DOHH2 (cell line): ENCODE data around the gene CAMTA1.

ENCODE experiments used
- H3F3A ChIP-seq: fragments of 200-600 bp; sonication (generic), shearing (Covaris generic); 2 replicates; pipeline ENCODE4 v1.6.0; 2016; ENCODE audit warnings: antibody characterized with exemption, mild to moderate bottlenecking; ENCODE audit not compliant: control insufficient read depth, insufficient read depth
- H3K27ac ChIP-seq: fragments of 200-600 bp; sonication (generic); 2 replicates; pipeline ENCODE4 v1.5.1; 2014; ENCODE audit warnings: low read depth, mild to moderate bottlenecking, low read length, moderate library complexity
- H3K27me3 ChIP-seq: fragments of 200-600 bp; sonication (generic); 2 replicates; pipeline ENCODE4 v1.6.1; 2014; ENCODE audit warnings: mild to moderate bottlenecking, low read length, mixed read lengths; ENCODE audit not compliant: control insufficient read depth
- H3K36me3 ChIP-seq: fragments of 200-600 bp; sonication (generic); 2 replicates; pipeline ENCODE4 v1.6.1; 2014; ENCODE audit warnings: mild to moderate bottlenecking, low read length, moderate library complexity, mixed read lengths; ENCODE audit not compliant: control insufficient read depth
- H3K4me1 ChIP-seq: fragments of 200-600 bp; sonication (generic); 2 replicates; pipeline ENCODE4 v1.6.1; 2014; ENCODE audit warnings: mild to moderate bottlenecking, low read length, mixed read lengths; ENCODE audit not compliant: control insufficient read depth
- H3K4me2 ChIP-seq: fragments of 200-600 bp; sonication (generic); 2 replicates; pipeline ENCODE4 v1.6.0; 2014; ENCODE audit warnings: mild to moderate bottlenecking, low read length, moderate library complexity
- H3K4me3 ChIP-seq: fragments of 200-600 bp; sonication (generic); 2 replicates; pipeline ENCODE4 v1.5.1; 2014; ENCODE audit warnings: mild to moderate bottlenecking, low read length, mixed read lengths
- H3K79me2 ChIP-seq: fragments of 200-600 bp; sonication (generic); 2 replicates; pipeline ENCODE4 v1.6.1; 2014; ENCODE audit warnings: mild to moderate bottlenecking, low read length, mixed read lengths; ENCODE audit not compliant: control insufficient read depth
- H3K9me2 ChIP-seq: fragments of 200-600 bp; sonication (generic); replicated peaks from 2 replicates; pipeline ENCODE4 v1.6.1; 2014; ENCODE audit warnings: mild to moderate bottlenecking, low read length, mixed read lengths; ENCODE audit not compliant: control insufficient read depth
- H3K9me3 ChIP-seq: fragments of 200-600 bp; sonication (generic); 2 replicates; pipeline ENCODE4 v1.6.1; 2014; ENCODE audit warnings: antibody characterized with exemption, low read length, mixed read lengths; ENCODE audit not compliant: control insufficient read depth, insufficient read depth
- H4K20me1 ChIP-seq: fragments of 200-600 bp; sonication (generic); 2 replicates; pipeline ENCODE4 v1.6.0; 2014; ENCODE audit warnings: low read depth, mild to moderate bottlenecking, antibody characterized with exemption, low read length, moderate library complexity; ENCODE audit not compliant: control insufficient read depth, insufficient read depth
- CTCF ChIP-seq: fragments of 200-600 bp; sonication (generic); IDR thresholded peaks from one replicate; pipeline ENCODE4 v1.5.1; 2014; ENCODE audit warnings: antibody characterized with exemption, mild to moderate bottlenecking, low read depth, low read length; ENCODE audit not compliant: poor library complexity, severe bottlenecking
- EZH2phosphoT487 ChIP-seq: fragments of 200-600 bp; sonication (generic); IDR thresholded peaks from 2 replicates; pipeline ENCODE4 v1.6.1; 2017; ENCODE audit warnings: borderline replicate concordance, mild to moderate bottlenecking, antibody characterized with exemption, low read length, moderate library complexity, mixed read lengths

Gene CAMTA1

GRCh38 chr1:7399514-7400125 is 614.4 kb downstream of the CAMTA1 start:
- H4K20me1 ChIP-seq = no peaks in the 10 kb centered on the region
- TF ChIP-seq EZH2phosphoT487 (no peak), CTCF (no peak)
- H3K4me3 ChIP-seq = no peak overlapping the region
- H3K9me2 ChIP-seq = no peaks in the 10 kb centered on the region
- H3K79me2 ChIP-seq = no peaks in the 10 kb centered on the region
- H3F3A ChIP-seq = no peaks in the 10 kb centered on the region
- H3K36me3 ChIP-seq = no peaks in the 10 kb centered on the region
- H3K4me1 ChIP-seq = no peaks in the 10 kb centered on the region
- H3K9me3 ChIP-seq = peaks cover 3% of the 10 kb centered on the region; the same call in 1 of the 2 replicates
- H3K27me3 ChIP-seq = peaks cover 4% of the 10 kb centered on the region; the same call in 1 of the 2 replicates
- H3K4me2 ChIP-seq = no peak overlapping the region
- H3K27ac ChIP-seq = no peak overlapping the region

GRCh38 chr1:7400566-7400965 is 615.3 kb downstream of the CAMTA1 start:
- Histone ChIP-seq H3K9me3 (no peaks in the 10 kb centered on the region; the same call in 1 of the 2 replicates), H3F3A (no peaks in the 10 kb centered on the region), H3K4me3 (no peak overlapping the region), H3K79me2 (no peaks in the 10 kb centered on the region), H3K4me2 (no peak overlapping the region), H3K9me2 (no peaks in the 10 kb centered on the region), H3K36me3 (no peaks in the 10 kb centered on the region), H3K27me3 (peaks cover 4% of the 10 kb centered on the region; the same call in 1 of the 2 replicates), H3K4me1 (no peaks in the 10 kb centered on the region), H3K27ac (no peak overlapping the region), H4K20me1 (no peaks in the 10 kb centered on the region)
- TF ChIP-seq CTCF (no peak), EZH2phosphoT487 (no peak)

GRCh38 chr1:7401814-7402547 is 616.7 kb downstream of the CAMTA1 start:
- H3K27me3 ChIP-seq = peaks cover 4% of the 10 kb centered on the region; the same call in 1 of the 2 replicates
- no peak overlapping the region for H3K4me2 ChIP-seq
- H3K4me1 ChIP-seq = peaks cover 7% of the 10 kb centered on the region
- no peak overlapping the region for H3K27ac ChIP-seq
- H3K36me3 ChIP-seq = no peaks in the 10 kb centered on the region
- no peaks in the 10 kb centered on the region for H3K79me2 ChIP-seq
- H3K4me3 ChIP-seq = no peak overlapping the region
- no peaks in the 10 kb centered on the region for H3K9me2 ChIP-seq
- H4K20me1 ChIP-seq = no peaks in the 10 kb centered on the region
- TF ChIP-seq CTCF = no peak
- no peak for TF ChIP-seq EZH2phosphoT487
- H3K9me3 ChIP-seq = no peaks in the 10 kb centered on the region
- H3F3A ChIP-seq = no peaks in the 10 kb centered on the region
